BE2C (cell line): ENCODE measurements around the gene SNX27.
"Not testable (repeated sequence)": the region's sequence is repeated elsewhere in the genome, so short reads cannot be mapped to it uniquely, and the experiment has no call there.

Experiments used
- DNase-seq: peaks from one replicate; pipeline ENCODE4 v3.0.0-alpha.2; 2020
- H3K27me3 ChIP-seq: fragments of 250-450 bp; sonication (Bioruptor Pico); 2 replicates; pipeline ENCODE4 v1.5.1; 2020; ENCODE audit warnings: mild to moderate bottlenecking
- H3K36me3 ChIP-seq: fragments of 250-450 bp; sonication (Bioruptor Pico); 2 replicates; pipeline ENCODE4 v1.5.1; 2020; ENCODE audit warnings: mild to moderate bottlenecking
- H3K4me1 ChIP-seq: fragments of 250-450 bp; sonication (Bioruptor Pico); 2 replicates; pipeline ENCODE4 v1.5.1; 2020
- H3K4me3 ChIP-seq: 2 replicates; pipeline ENCODE4 v1.5.1; 2011; ENCODE audit warnings: low read depth, low read length
- H3K9me3 ChIP-seq: fragments of 250-450 bp; sonication (Bioruptor Pico); 2 replicates; pipeline ENCODE4 v1.5.1; 2020
- TF ChIP-seq, protein P1 (sequence below): IDR thresholded peaks from 2 replicates; pipeline ENCODE4 v1.5.1; 2012; ENCODE audit warnings: mild to moderate bottlenecking, low read depth, low read length

Gene SNX27

DNA sequence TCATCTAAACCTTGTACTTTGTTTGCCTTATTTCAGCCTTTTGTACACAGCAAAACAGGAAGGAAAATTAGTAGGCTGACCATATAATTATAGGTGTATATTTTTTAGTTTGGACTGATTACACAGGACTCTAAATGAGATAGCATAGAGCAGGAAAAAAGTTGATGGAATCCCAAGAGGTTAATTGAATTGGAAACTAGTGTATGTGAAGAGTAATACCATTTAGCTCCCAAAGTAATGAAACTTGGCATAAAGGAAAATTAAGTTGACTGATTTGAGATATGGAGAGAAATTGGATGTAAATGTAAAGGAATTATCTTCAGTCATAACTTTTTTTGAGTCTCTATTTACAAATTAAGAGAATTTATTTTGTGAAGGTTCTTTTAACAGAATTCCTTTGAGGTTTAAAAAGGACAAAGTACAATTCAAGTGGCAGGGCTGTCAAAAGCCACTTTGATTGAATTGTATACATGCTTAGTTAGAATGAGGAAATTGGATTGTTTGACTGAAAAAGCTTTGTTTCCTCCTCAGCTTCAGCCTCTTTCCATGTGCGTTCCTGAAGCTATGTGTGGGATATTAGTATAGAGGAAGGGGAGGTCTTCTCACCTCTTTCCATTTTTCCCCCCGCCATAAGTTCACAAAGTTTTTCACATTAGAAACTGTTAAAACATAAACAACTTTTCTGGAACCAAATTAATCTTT is 26.4 kb downstream of the SNX27 start:
- H3K4me1 ChIP-seq: no peaks in the 10 kb centered on the region; the same call in 1 of the 2 replicates
- no peaks in the 10 kb centered on the region for H3K9me3 ChIP-seq
- TF ChIP-seq, protein P1, sequence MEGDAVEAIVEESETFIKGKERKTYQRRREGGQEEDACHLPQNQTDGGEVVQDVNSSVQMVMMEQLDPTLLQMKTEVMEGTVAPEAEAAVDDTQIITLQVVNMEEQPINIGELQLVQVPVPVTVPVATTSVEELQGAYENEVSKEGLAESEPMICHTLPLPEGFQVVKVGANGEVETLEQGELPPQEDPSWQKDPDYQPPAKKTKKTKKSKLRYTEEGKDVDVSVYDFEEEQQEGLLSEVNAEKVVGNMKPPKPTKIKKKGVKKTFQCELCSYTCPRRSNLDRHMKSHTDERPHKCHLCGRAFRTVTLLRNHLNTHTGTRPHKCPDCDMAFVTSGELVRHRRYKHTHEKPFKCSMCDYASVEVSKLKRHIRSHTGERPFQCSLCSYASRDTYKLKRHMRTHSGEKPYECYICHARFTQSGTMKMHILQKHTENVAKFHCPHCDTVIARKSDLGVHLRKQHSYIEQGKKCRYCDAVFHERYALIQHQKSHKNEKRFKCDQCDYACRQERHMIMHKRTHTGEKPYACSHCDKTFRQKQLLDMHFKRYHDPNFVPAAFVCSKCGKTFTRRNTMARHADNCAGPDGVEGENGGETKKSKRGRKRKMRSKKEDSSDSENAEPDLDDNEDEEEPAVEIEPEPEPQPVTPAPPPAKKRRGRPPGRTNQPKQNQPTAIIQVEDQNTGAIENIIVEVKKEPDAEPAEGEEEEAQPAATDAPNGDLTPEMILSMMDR: no peak
- no peak for DNase-seq
- no peak overlapping the region for H3K4me3 ChIP-seq
- H3K27me3 ChIP-seq: no peaks in the 10 kb centered on the region
- 0 out of 2 replicates have a peak, but pooled peaks cover 5% of the 10 kb centered on the region for H3K36me3 ChIP-seq

DNA sequence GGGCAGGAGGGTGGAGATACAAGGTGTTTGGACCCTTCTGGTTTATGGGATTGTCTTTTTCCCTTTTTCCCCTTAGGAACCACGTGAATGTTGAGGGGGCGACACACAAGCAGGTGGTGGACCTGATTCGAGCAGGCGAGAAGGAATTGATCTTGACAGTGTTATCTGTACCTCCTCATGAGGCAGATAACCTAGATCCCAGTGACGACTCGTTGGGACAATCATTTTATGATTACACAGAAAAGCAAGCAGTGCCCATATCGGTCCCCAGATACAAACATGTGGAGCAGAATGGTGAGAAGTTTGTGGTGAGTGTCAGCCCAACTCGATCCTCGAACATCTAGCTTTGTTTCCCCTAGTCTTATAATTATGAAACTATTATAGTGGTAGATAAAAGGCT is 27.0 kb downstream of the SNX27 start:
- Histone ChIP-seq H3K27me3 (no peaks in the 10 kb centered on the region), H3K4me3 (no peak overlapping the region), H3K4me1 (no peaks in the 10 kb centered on the region; the same call in 1 of the 2 replicates), H3K9me3 (no peaks in the 10 kb centered on the region), H3K36me3 (0 out of 2 replicates have a peak, but pooled peaks cover 5% of the 10 kb centered on the region)
- TF ChIP-seq, protein P1: no peak
- no peak for DNase-seq

DNA sequence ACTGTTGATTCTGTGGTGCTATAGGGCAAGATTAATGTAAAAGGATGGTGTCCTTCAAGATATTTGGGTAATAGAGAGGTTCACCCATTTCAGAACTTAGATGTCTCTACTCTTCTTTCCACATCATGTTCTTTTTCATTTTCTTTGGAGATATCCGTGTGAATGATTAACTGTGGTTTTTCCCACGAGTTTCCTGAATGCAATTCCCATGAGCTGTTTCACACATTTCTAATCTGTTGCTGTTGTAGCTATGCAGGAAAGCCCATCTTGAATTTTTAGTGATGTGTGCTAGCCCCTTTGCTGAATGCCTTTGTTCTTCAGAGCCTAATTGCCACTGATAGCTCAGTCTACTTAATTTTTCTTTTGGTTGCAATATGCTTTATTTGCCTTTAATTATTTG is 27.6 kb downstream of the SNX27 start:
- TF ChIP-seq, protein P1: no peak
- Histone ChIP-seq H3K4me1 (no peaks in the 10 kb centered on the region; the same call in 1 of the 2 replicates), H3K4me3 (no peak overlapping the region), H3K9me3 (no peaks in the 10 kb centered on the region), H3K36me3 (0 out of 2 replicates have a peak, but pooled peaks cover 5% of the 10 kb centered on the region), H3K27me3 (no peaks in the 10 kb centered on the region)
- DNase-seq: no peak

DNA sequence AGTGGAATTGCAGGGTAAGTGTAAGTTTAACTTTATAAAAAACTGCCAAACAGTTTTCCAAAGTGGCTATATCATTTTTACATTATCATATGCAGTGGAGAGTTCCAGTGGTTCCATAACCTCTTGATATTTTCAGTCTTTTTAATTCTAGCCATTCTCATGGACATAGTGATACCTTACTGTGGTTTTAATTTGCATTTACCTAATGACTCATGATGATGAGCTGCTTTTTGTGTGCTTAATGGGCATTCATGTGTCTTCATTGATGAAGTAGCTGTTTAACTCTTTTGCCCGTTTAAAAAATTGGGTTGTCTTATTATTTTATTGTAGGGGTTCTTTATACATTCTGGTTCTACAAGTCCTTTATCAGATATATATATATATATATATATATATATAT is 29.4 kb downstream of the SNX27 start:
- Histone ChIP-seq H3K36me3 (0 out of 2 replicates have a peak, but pooled peaks cover 5% of the 10 kb centered on the region), H3K4me3 (no peak overlapping the region), H3K27me3 (no peaks in the 10 kb centered on the region), H3K4me1 (no peaks in the 10 kb centered on the region; the same call in 1 of the 2 replicates), H3K9me3 (no peaks in the 10 kb centered on the region)
- TF ChIP-seq, protein P1: no peak
- no peak for DNase-seq

DNA sequence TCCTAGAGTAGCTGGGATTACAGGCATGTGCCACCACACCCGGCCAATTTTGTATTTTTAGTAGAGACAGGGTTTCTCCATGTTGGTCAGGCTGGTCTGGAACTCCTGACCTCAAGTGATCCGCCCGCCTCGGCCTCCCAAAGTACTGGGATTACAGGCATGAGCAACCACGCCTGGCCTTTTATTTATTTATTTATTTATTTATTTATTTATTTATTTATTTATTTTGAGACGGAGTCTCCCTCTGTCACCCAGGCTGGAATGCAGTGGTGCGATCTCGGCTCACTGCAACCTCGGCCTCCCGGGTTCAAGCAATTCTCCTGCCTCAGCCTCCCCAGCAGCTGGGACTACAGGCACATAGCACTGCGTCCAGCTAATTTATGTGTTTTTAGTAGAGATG is 31.2 kb downstream of the SNX27 start:
- H3K36me3 ChIP-seq, H3K4me3 ChIP-seq, DNase-seq, H3K27me3 ChIP-seq, H3K4me1 ChIP-seq, H3K9me3 ChIP-seq: not testable (repeated sequence)

DNA sequence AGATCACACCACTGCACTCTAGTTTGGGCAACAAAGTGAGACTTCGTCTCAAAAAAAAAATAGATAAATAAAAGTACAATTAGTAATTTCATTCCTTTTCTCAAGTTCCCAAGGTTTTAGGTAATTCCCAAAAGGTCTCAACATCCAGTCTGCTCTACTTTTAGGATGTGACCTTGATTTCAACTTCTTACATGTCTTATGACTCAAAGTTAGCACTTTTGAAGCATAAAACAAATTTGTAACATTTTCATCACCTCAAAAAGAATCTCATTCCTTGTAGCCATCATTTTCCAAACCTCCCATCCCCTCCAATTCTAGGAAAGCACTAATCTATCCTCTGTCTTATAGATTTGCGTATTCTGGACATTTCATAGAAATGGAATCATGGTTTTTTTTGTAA is 32.2 kb downstream of the SNX27 start:
- TF ChIP-seq, protein P1: no peak
- no peak overlapping the region for H3K4me3 ChIP-seq
- H3K27me3 ChIP-seq: no peaks in the 10 kb centered on the region
- H3K36me3 ChIP-seq: 0 out of 2 replicates have a peak, but pooled peaks cover 5% of the 10 kb centered on the region
- no peak for DNase-seq
- no peaks in the 10 kb centered on the region for H3K4me1 ChIP-seq
- H3K9me3 ChIP-seq: no peaks in the 10 kb centered on the region
